Measurements from ENCODE around the gene RAMACL.

DNA sequence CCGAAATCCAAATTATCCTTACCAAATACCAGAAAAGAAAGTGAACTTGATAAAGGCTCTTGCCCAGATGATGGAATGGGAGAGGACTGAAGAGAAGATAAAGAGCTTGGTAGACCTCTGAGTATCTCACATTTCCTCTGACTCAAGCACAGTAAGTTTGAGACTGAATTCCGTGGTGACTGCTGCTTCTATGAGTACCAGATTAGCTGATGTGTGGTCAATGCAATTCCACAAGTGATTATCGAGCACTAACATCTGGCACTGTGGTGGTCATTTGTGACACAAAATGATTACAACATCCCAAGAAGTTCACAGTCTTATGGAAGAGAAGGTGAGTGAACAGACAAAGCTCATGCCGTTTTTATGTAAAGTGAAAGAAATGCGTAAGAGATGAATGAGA lies 43.1 kb upstream of the RAMACL start:
- TF ChIP-seq, protein P1, sequence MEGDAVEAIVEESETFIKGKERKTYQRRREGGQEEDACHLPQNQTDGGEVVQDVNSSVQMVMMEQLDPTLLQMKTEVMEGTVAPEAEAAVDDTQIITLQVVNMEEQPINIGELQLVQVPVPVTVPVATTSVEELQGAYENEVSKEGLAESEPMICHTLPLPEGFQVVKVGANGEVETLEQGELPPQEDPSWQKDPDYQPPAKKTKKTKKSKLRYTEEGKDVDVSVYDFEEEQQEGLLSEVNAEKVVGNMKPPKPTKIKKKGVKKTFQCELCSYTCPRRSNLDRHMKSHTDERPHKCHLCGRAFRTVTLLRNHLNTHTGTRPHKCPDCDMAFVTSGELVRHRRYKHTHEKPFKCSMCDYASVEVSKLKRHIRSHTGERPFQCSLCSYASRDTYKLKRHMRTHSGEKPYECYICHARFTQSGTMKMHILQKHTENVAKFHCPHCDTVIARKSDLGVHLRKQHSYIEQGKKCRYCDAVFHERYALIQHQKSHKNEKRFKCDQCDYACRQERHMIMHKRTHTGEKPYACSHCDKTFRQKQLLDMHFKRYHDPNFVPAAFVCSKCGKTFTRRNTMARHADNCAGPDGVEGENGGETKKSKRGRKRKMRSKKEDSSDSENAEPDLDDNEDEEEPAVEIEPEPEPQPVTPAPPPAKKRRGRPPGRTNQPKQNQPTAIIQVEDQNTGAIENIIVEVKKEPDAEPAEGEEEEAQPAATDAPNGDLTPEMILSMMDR (IDR thresholded peaks at IDR 0.05) = no peak
- TF ChIP-seq POLR2A (IDR thresholded peaks at IDR 0.05) = no peak
